Small intestine (tissue), 7 donors: Measurements from ENCODE around the gene MEGF9. TPM values are rescaled to one million over a fixed set of nuclear protein-coding genes. Genes with fewer than 3 reads are reported as not detected.
"Not testable (repeated sequence)": the region's sequence is repeated elsewhere in the genome, so short reads cannot be mapped to it uniquely, and the experiment has no call there.

ENCODE experiments used
- DNase-seq, 2 donors: peaks; one replicate each; pipeline versions ENCODE4 v3.0.0 to v3.0.0-alpha.2; 2013
- FAIRE-seq: peaks from 2 replicates; lab custom pipeline; 2012; peaks lifted over from hg19 to GRCh38; lab: Jason Lieb, UNC
- H3K27ac ChIP-seq, 3 donors: one replicate each; pipeline ENCODE4 v1.5.1; 2013; ENCODE audit warnings: low read length in 2 of 3, mild to moderate bottlenecking in 2 of 3, control low read depth in 1 of 3, inconsistent platforms in 1 of 3, low read depth in 1 of 3, moderate library complexity in 1 of 3
- H3K27me3 ChIP-seq, 3 donors: one replicate each; pipeline ENCODE4 v1.6.1; 2013; ENCODE audit warnings: low read length in 3 of 3, inconsistent platforms in 1 of 3; ENCODE audit not compliant: control insufficient read depth in 3 of 3, insufficient read depth in 3 of 3
- H3K36me3 ChIP-seq, 3 donors: one replicate each; pipeline ENCODE4 v1.6.1; 2013; ENCODE audit warnings: low read length in 3 of 3, inconsistent platforms in 1 of 3, low read depth in 1 of 3, mild to moderate bottlenecking in 1 of 3, moderate library complexity in 1 of 3; ENCODE audit not compliant: control insufficient read depth in 3 of 3, insufficient read depth in 2 of 3
- H3K4me1 ChIP-seq, 3 donors: one replicate each; pipeline ENCODE4 v1.6.1; 2013; ENCODE audit warnings: low read length in 2 of 3, inconsistent platforms in 1 of 3, low read depth in 1 of 3, mild to moderate bottlenecking in 1 of 3, moderate library complexity in 1 of 3; ENCODE audit not compliant: control insufficient read depth in 3 of 3, insufficient read depth in 2 of 3
- H3K4me3 ChIP-seq, 3 donors: one replicate each; pipeline ENCODE4 v1.5.1; 2013; ENCODE audit warnings: low read length in 3 of 3, control low read depth in 1 of 3, inconsistent platforms in 1 of 3, low read depth in 1 of 3, mild to moderate bottlenecking in 1 of 3, moderate library complexity in 1 of 3
- H3K9me3 ChIP-seq, 2 donors: one replicate each; pipeline ENCODE4 v1.6.1; 2013; ENCODE audit warnings: low read depth in 1 of 2, low read length in 1 of 2; ENCODE audit not compliant: control insufficient read depth in 2 of 2, insufficient read depth in 1 of 2
- WGBS, 3 donors: extraction: QIAGEN DNeasy Blood & Tissue Kit; methylation state at CpG; one replicate each; pipeline ENCODE4 v1.1.7; 2013; 5-methylcytosine and 5-hydroxymethylcytosine counted together
- polyA plus RNA-seq, 4 donors: library from polyadenylated mRNA; stranded (reverse) in 3 of 4; unstranded in 1 of 4; fragments of 200-250 nt in 3 of 4; fragments of 120-200 nt in 1 of 4; gene quantifications; one replicate each; pipeline versions ENCODE4 v1.2.1 to v1.2.3, GENCODE V29; 2013
- donor health status: healthy with polysubstance abuse.
- donor health status: control.
- donor health status: control.
- donor health status: Bipolar disorder and iron deficiency.
- donor health status: healthy.

The MEGF9 gene
- polyA plus RNA-seq, 4 donors: 3.0 to 21.7 (median 5.1) TPM

GRCh38 chr9:120628925-120629497 lies 85.3 kb downstream of the MEGF9 start:
- not testable (repeated sequence) for H3K36me3 ChIP-seq, FAIRE-seq, H3K27me3 ChIP-seq, H3K9me3 ChIP-seq, H3K4me1 ChIP-seq, H3K4me3 ChIP-seq, DNase-seq, H3K27ac ChIP-seq
- 95 to 98% (median 95%) methylated on average over 3 of the region's 3 CpGs for WGBS, 3 donors

DNA sequence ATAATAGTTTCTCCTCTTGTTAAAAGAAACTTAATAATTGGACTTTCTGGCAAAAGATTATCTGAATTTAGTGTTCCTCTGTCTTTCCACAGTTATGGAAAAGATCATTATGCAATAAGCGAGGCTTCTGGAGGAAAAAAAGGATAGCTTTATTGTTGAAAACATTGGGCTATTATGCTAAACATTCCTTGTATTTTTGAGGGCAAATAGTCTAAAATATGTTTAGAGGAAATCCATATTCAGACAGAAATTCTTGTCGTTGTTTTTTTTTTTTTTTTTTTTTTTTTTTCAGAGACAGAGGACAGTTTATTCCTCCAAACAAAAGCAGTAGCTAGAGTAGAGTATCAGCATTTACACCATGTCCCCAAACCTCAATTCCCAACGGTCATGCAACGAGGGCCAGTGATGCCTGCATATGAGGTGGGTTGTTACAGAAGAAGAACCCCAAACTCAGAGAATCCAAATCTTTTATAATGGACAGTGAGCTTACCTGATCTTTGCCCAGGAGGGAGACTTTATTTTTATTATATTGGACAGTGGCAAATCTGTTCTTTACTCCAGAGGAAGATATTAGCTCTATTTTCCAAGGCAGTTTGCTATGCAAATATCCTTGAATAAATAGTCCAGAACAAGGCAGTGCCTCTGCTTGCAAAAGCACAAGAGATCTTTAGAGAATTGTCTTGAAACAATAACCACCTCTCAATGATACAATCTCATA lies 85.9 kb downstream of the MEGF9 start:
- Histone ChIP-seq H3K9me3 (no peaks in the 10 kb centered on the region), H3K4me1 (no peaks in the 10 kb centered on the region), H3K36me3 (no peaks in the 10 kb centered on the region), H3K27me3 (no peaks in the 10 kb centered on the region), H3K4me3 (no peak overlapping the region), H3K27ac (no peak overlapping the region)
- WGBS, 3 donors: 82 to 91% (median 83%) methylated on average over 4 of the region's 4 CpGs
- DNase-seq: no peak
- FAIRE-seq: no peak

DNA sequence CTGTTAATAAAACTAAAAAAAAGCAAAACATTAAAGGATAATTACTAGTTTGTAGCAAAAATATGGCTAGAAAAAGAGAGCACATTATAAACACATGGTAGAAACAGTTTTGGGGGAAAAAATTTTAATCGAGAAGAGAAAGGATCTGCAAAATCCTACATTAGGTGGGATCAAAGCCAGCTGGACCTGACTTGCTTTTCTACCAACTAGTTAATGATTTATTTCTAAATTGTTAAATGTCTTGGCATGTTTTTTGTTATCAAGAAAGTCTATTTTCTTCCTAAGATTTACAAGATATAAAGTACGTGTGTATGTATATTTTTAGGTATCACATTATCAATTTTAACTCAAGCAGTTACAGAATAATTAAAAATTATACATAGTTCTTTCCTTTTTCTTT lies 87.2 kb downstream of the MEGF9 start:
- no peaks in the 10 kb centered on the region for H3K9me3 ChIP-seq
- H3K36me3 ChIP-seq: no peaks in the 10 kb centered on the region
- H3K27ac ChIP-seq: no peak overlapping the region
- no peak for FAIRE-seq
- no peaks in the 10 kb centered on the region for H3K27me3 ChIP-seq
- no peaks in the 10 kb centered on the region for H3K4me1 ChIP-seq
- H3K4me3 ChIP-seq: no peak overlapping the region
- DNase-seq: no peak
- 23 to 54% (median 30%) methylated on average over 2 of the region's 2 CpGs for WGBS, 3 donors

- H3K27ac ChIP-seq: no peak overlapping the region
These were observed 87.8 kb downstream of the MEGF9 start for GRCh38 chr9:120626512-120626911.

GRCh38 chr9:120625222-120625621 lies 89.0 kb downstream of the MEGF9 start:
- no peak overlapping the region for H3K27ac ChIP-seq
- H3K36me3 ChIP-seq: peaks cover 0 to 4% (median 0%) of the 10 kb centered on the region in 3 donors
- WGBS, 3 donors: 84 to 98% (median 93%) methylated on average over 6 of the region's 6 CpGs
- no peak for FAIRE-seq
- no peak for DNase-seq
- no peak overlapping the region for H3K4me3 ChIP-seq
- no peaks in the 10 kb centered on the region for H3K9me3 ChIP-seq
- H3K27me3 ChIP-seq: no peaks in the 10 kb centered on the region
- no peaks in the 10 kb centered on the region for H3K4me1 ChIP-seq

More at GRCh38 chr9:120626512-120626911, 87.8 kb downstream of the MEGF9 start:
- 53 to 77% (median 71%) methylated on average over 1 of the region's 1 CpG for WGBS, 3 donors
- Histone ChIP-seq H3K4me1 (no peaks in the 10 kb centered on the region), H3K9me3 (no peaks in the 10 kb centered on the region), H3K27me3 (no peaks in the 10 kb centered on the region), H3K36me3 (peaks cover 0 to 4% (median 0%) of the 10 kb centered on the region in 3 donors), H3K4me3 (no peak overlapping the region)
- DNase-seq (peak in 1 of 2 donors; percentile 2), FAIRE-seq (no peak)

DNA sequence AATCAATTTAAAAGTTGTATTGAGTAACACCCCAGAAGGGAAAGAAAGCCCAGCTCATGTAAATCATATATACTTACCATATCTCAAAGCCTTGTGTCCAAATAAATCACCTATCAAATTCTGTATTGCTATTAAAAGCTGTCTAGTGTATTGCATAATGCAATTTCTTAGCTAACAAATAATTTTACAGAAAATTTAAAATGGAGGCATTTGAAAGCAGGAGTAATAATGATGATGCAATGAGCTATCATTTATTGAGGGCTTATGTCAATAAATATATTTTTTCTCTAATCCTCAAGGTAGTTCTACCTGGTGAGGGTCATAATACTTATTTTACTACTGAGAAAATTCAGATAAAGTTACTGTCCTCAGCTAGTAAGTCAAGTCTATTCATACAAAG lies 91.5 kb downstream of the MEGF9 start:
- no peak overlapping the region for H3K27ac ChIP-seq
- peaks cover 0 to 4% (median 3%) of the 10 kb centered on the region in 3 donors for H3K36me3 ChIP-seq
- no peaks in the 10 kb centered on the region for H3K27me3 ChIP-seq
- no peak overlapping the region for H3K4me3 ChIP-seq
- DNase-seq (no peak), FAIRE-seq (no peak)
- no peaks in the 10 kb centered on the region for H3K4me1 ChIP-seq
- no peaks in the 10 kb centered on the region for H3K9me3 ChIP-seq

- no peaks in the 10 kb centered on the region for H3K4me1 ChIP-seq
- DNase-seq: no peak
These were observed 92.3 kb downstream of the MEGF9 start for GRCh38 chr9:120621941-120622340.

DNA sequence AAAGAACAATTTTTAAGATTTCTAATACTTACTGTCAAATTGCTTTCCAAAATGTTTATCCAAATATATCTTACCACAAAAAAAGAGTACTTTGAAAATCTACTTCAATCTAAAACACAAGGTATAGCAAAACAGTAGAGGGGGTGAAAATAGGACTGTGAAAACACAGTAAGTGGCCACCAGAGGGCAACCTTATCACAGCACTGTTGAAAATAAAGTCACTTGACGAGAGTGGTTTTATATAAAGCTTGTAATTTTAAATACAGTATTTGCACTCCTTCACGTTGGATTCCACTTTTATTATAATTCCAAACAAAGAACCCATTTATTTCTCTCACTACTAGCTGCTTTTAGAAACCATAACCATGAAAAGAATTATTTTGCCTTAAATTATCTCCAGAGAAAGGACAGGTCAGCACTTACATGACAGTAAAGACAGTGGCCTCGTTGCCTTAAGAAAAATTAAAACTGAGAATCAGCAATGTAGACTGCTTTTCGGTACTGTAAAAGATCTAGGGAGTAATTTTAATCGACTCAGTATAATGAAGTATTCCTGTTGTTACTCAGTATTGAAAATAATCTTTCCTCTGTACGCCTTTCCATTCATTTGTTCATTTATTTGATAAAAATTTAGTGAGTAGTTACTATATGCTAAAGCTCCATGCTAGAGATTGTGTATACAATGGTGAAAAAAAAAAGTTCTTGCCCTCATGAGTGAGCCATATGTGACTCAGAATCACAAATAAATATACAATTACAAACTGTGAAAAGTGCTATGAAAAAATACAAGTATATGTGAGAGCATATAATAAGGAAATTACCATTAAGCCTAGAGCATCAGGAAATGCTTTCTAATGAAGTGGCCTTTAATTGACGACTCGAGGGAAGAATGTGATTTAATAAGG lies 94.3 kb downstream of the MEGF9 start:
- peak; percentile 65 for FAIRE-seq
- Histone ChIP-seq H3K9me3 (no peaks in the 10 kb centered on the region), H3K27me3 (no peaks in the 10 kb centered on the region), H3K36me3 (peaks cover 3 to 6% (median 4%) of the 10 kb centered on the region in 3 donors), H3K4me1 (no peaks in the 10 kb centered on the region), H3K4me3 (no peak overlapping the region), H3K27ac (no peak overlapping the region)
- WGBS, 3 donors: 50 to 54% (median 50%) methylated on average over 8 of the region's 8 CpGs
- DNase-seq: peak; percentile 77 to 82

More at GRCh38 chr9:120621941-120622340, 92.3 kb downstream of the MEGF9 start:
- FAIRE-seq: no peak
- H3K27ac ChIP-seq: no peak overlapping the region
- peaks cover 3 to 4% (median 3%) of the 10 kb centered on the region in 3 donors for H3K36me3 ChIP-seq
- WGBS, 3 donors: 93 to 100% (median 95%) methylated on average over 1 of the region's 1 CpG
- H3K9me3 ChIP-seq: no peaks in the 10 kb centered on the region
- no peaks in the 10 kb centered on the region for H3K27me3 ChIP-seq
- no peak overlapping the region for H3K4me3 ChIP-seq
